ENCODE measurements around the gene POLR3G. TPM values are rescaled to one million over a fixed set of nuclear protein-coding genes. Genes with fewer than 3 reads are reported as not detected.

Gene POLR3G
- total and polyA plus RNA-seq, 2 of the 13 experiments (the other 11 are each of a cell fraction or from before 2014, with no cell fraction given), result 1.2 to 7.3 TPM

GRCh38 chr5:90542827-90543519 lies 68.3 kb downstream of the POLR3G start:
- Histone ChIP-seq H3K9ac (ENCODE audit: insufficient read depth, low read depth, low read length) (no peak overlapping the region), H3K79me2 (ENCODE audit: insufficient read depth, low read length) (no peaks in the 10 kb centered on the region), H3K27me3 (ENCODE audit: control insufficient read depth in 1 of 2, insufficient read depth in 2 of 2, low read length in 2 of 2) (no peaks in the 10 kb centered on the region), H3K9me3 (ENCODE audit: low read length) (no peaks in the 10 kb centered on the region), H3K36me3 (replicated peaks in 1 of 2; ENCODE audit: control insufficient read depth in 1 of 2, insufficient read depth in 2 of 2, low read length in 2 of 2) (no peaks in the 10 kb centered on the region), H3K4me3 (replicated peaks in 1 of 3; ENCODE audit: insufficient read depth in 1 of 3, low read depth in 2 of 3, low read length in 3 of 3) (no peak overlapping the region), H2AFZ (ENCODE audit: low read length) (no peak overlapping the region), H4K20me1 (ENCODE audit: insufficient read depth, low read length) (no peaks in the 10 kb centered on the region), H3K4me1 (ENCODE audit: insufficient read depth, low read length) (peaks cover 8% of the 10 kb centered on the region), H3K27ac (ENCODE audit: extremely low read length, insufficient read depth, low read length) (no peak overlapping the region), H3K4me2 (ENCODE audit: low read depth, low read length) (no peak overlapping the region)
- no TSS peak for BruUV-seq (replicated peaks)
- ATAC-seq (no peak), FAIRE-seq (no peak), DNase-seq (ENCODE audit: low spot score) (no peak)
- intact Hi-C loops (cut with micrococcal nuclease; ENCODE audit: unreplicated experiment) (no loop called here), in situ Hi-C loops (cut with HindIII; ENCODE audit: extremely low pct_ligation_motif_present, low pct_unique_long_range_greater_than_20kb) (no loop called here)
- POLR2A ChIA-PET, result interaction anchor here (0.9 kb wide), 1 partner anchor 133 kb away, joined by 3 read pairs; the partner anchor contains the start of gene CETN3
- TF ChIP-seq ZNF496 (CRISPR knock-in tag; IDR thresholded peaks at IDR 0.05; ENCODE audit: insufficient replicate concordance) (no peak), ZNF414 (CRISPR knock-in tag; IDR thresholded peaks at IDR 0.05) (no peak), ZNF883 (CRISPR knock-in tag; IDR thresholded peaks at IDR 0.05; ENCODE audit: not compliant biosample characterization) (no peak), ZNF629 (CRISPR knock-in tag; conservative IDR thresholded peaks at IDR 0.05) (no peak), KLF6 (CRISPR knock-in tag; IDR thresholded peaks at IDR 0.05) (no peak), ZC3H13 (CRISPR knock-in tag; IDR thresholded peaks at IDR 0.05) (no peak), HNRNPK (IDR thresholded peaks at IDR 0.05; ENCODE audit: low read depth, low read length, poor library complexity, severe bottlenecking) (no peak)
- 33% methylated on average over 4 of the region's 4 CpGs for WGBS (ENCODE audit: low lambda C conversion rate)
- CTCF ChIA-PET (ENCODE audit: low intra/inter-chr PET ratio, low total read pairs), result no interaction called here

- Histone ChIP-seq H3K4me1 (ENCODE audit: insufficient read depth, low read length) (peaks cover 8% of the 10 kb centered on the region), H3K27ac (ENCODE audit: extremely low read length, insufficient read depth, low read length) (no peak overlapping the region), H2AFZ (ENCODE audit: low read length) (no peak overlapping the region), H3K36me3 (replicated peaks in 1 of 2; ENCODE audit: control insufficient read depth in 1 of 2, insufficient read depth in 2 of 2, low read length in 2 of 2) (no peaks in the 10 kb centered on the region), H3K79me2 (ENCODE audit: insufficient read depth, low read length) (no peaks in the 10 kb centered on the region), H3K9me3 (ENCODE audit: low read length) (no peaks in the 10 kb centered on the region), H3K9ac (ENCODE audit: insufficient read depth, low read depth, low read length) (no peak overlapping the region), H4K20me1 (ENCODE audit: insufficient read depth, low read length) (no peaks in the 10 kb centered on the region), H3K27me3 (ENCODE audit: control insufficient read depth in 1 of 2, insufficient read depth in 2 of 2, low read length in 2 of 2) (no peaks in the 10 kb centered on the region), H3K4me3 (replicated peaks in 1 of 3; ENCODE audit: insufficient read depth in 1 of 3, low read depth in 2 of 3, low read length in 3 of 3) (no peak overlapping the region), H3K4me2 (ENCODE audit: low read depth, low read length) (no peak overlapping the region)
- intact Hi-C loops (cut with micrococcal nuclease; ENCODE audit: unreplicated experiment), result no loop called here
- in situ Hi-C loops (cut with HindIII; ENCODE audit: extremely low pct_ligation_motif_present, low pct_unique_long_range_greater_than_20kb), result no loop called here
- TF ChIP-seq MAFF (IDR thresholded peaks at IDR 0.05; ENCODE audit: low read depth, low read length), result peak; percentile 99
- TF ChIP-seq ZNF639 (CRISPR knock-in tag; conservative IDR thresholded peaks at IDR 0.05), result no peak
- peak; percentile 97 to 99 for TF ChIP-seq MAFK (conservative IDR thresholded peaks at IDR 0.05 in 1 of 2, IDR thresholded peaks at IDR 0.05 in 1 of 2; ENCODE audit: low read length in 2 of 2)
- ChIA-PET CTCF (ENCODE audit: low intra/inter-chr PET ratio, low total read pairs) (no interaction called here), POLR2A (no interaction called here)
- BruUV-seq (replicated peaks), result no TSS peak
- no peak for FAIRE-seq
- no peak for DNase-seq (ENCODE audit: low spot score)
- WGBS (ENCODE audit: low lambda C conversion rate), result 28% methylated on average over 2 of the region's 2 CpGs
- ATAC-seq, result no peak
These were observed 70.8 kb downstream of the POLR3G start for GRCh38 chr5:90545511-90545910.

Data from HepG2 (cell line).